Measurements from ENCODE around the gene KCNJ16.
A peak's percentile ranks its signal among the peaks of the same experiment; 100 is the strongest.

KCNJ16 gene

GRCh38 chr17:70172923-70173322 is 97.9 kb downstream of the KCNJ16 start:
- no peak for DNase-seq

DNA sequence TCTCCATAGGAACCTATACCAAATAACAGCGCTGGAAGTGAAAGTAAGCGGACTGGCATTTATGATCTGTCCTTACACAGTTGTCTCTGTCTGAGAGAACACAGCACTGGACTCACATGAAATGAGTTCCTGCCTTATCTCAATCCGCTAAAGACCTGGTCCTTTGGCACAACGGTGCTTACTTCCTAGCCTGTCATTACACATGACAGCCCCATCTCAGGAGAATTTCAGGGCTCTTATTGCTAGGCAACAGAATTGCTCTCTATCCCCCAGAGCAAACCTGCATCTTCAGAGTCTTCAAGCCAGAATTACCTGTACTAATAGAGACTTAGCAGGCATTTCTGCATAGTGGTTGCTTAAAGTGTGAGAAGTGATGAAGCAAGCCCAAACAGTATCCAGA is 98.7 kb downstream of the KCNJ16 start:
- DNase-seq = no peak

DNA sequence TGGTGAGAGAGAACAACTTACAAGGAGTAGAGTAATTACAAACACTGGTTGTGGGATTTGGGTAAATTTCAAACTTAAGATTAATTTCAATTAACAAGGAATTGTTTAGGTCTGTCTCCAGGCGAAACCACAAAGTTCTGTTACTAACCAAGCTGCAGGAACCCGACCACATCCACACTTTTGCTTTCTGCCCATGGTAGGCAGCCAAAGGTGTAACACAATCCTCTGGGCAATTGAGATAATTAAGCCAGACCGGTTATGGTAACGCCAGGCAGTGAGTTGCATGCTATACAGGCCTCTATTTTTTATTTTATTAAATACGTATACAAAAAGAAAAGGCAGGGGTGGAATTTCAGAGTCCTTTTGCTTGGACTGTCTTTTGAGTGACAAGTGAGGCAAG is 106.4 kb downstream of the KCNJ16 start:
- DNase-seq = peak; percentile 5

DNA sequence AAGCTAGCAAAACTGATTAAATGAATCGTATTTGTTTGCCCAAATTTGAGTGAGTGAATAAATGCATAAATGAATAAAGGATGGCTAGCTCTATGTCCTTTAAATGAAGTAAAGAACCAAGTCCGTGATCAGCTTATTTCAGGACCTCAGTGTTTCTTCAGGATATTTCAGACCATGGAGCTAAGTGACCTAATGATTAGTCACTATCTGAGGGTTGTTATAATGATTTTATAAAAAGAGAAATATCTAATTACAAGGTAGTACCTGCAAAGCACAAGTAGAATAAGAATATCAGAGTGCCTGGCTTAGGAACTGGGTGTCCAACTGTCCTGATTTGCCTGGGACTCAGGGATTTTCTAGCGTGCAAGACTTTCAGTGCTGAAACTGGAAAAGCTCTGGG is 106.8 kb downstream of the KCNJ16 start:
- DNase-seq = no peak

GRCh38 chr17:70183508-70183907 is 108.5 kb downstream of the KCNJ16 start:
- DNase-seq = no peak

- DNase-seq = no peak
These were observed 109.2 kb downstream of the KCNJ16 start for GRCh38 chr17:70184207-70184606.

GRCh38 chr17:70184770-70185169 is 109.7 kb downstream of the KCNJ16 start:
- DNase-seq = no peak

Data from NCI-H69 (cell line).